K562 (cell line): ENCODE data around the gene DPEP2. TPM values are rescaled to one million over a fixed set of nuclear protein-coding genes. Genes with fewer than 3 reads are reported as not detected.

Experiments
- MECOM ChIP-seq: fragments of 250-450 bp; sonication (Bioruptor Pico); IDR thresholded peaks from 2 replicates; pipeline ENCODE4 v1.8.0; 2022; ENCODE audit warnings: inconsistent platforms
- NFE2L1 ChIP-seq: fragments of 450-650 bp; IDR thresholded peaks from 2 replicates; pipeline ENCODE4 v1.6.1; 2016; ENCODE audit warnings: missing genetic modification characterization, low read depth, mild to moderate bottlenecking, missing compliant biosample characterization, moderate library complexity, borderline replicate concordance
- PTTG1 ChIP-seq: fragments of 450-650 bp; IDR thresholded peaks from 2 replicates; pipeline ENCODE4 v1.6.1; 2016; ENCODE audit warnings: low read depth, mild to moderate bottlenecking, missing genetic modification characterization, missing compliant biosample characterization
- RAD51 ChIP-seq: fragments of 450-650 bp; IDR thresholded peaks from 2 replicates; pipeline ENCODE4 v1.7.1; 2016; ENCODE audit warnings: low read depth, mild to moderate bottlenecking, borderline replicate concordance
- RBM34 ChIP-seq: fragments of 200-400 bp; formaldehyde crosslinking; IDR thresholded peaks from 2 replicates; pipeline ENCODE4 v1.6.1; 2018; ENCODE audit warnings: low read length, borderline replicate concordance; ENCODE audit not compliant: insufficient read depth
- RCOR1 ChIP-seq, 2 experiments: IDR thresholded peaks; 2 replicates each; pipeline ENCODE4 v1.6.1; 2012; ENCODE audit warnings: low read depth in 2 of 2, low read length in 2 of 2, borderline replicate concordance in 1 of 2, improper control_type of control experiment in 1 of 2
- TCFL5 ChIP-seq: fragments of 250-450 bp; sonication (Bioruptor Pico); conservative IDR thresholded peaks from 2 replicates; pipeline ENCODE4 v1.6.1; 2021; ENCODE audit warnings: mild to moderate bottlenecking, moderate library complexity, matching md5 sums
- WHSC1 ChIP-seq: IDR thresholded peaks from one replicate; pipeline ENCODE4 v1.6.1; 2012; ENCODE audit warnings: low read length, control low read depth, inconsistent platforms
- ZNF699 ChIP-seq: fragments of 250-450 bp; sonication (Bioruptor Pico); IDR thresholded peaks from 2 replicates; pipeline ENCODE4 v1.8.0; 2021; ENCODE audit warnings: mild to moderate bottlenecking, moderate library complexity; ENCODE audit not compliant: insufficient replicate concordance
- ZZZ3 ChIP-seq: fragments of 450-650 bp; IDR thresholded peaks from 2 replicates; pipeline ENCODE4 v1.6.1; 2016; ENCODE audit warnings: antibody characterized with exemption, mild to moderate bottlenecking, moderate library complexity
- polyA plus RNA-seq, 8 experiments: library from polyadenylated mRNA; depleted of rRNA in 4 of 8; stranded (reverse) in 5 of 8; unstranded in 3 of 8; fragments of >200 nt; fragmentation: Nextera tagmentation in 2 of 8; fragmentation: Illumina TruSeq in 1 of 8; extraction: Ambion mirVana in 2 of 8; extraction: Trizol in 1 of 8; gene quantifications; 2 replicates each; pipeline versions ENCODE4 v1.2.1 to v1.2.3, GENCODE V29; 2011 to 2014; ENCODE audit warnings: inconsistent platforms in 1 of 8, missing spikeins in 1 of 8
- total RNA-seq, 7 experiments: library from RNA; depleted of rRNA in 6 of 7; stranded (reverse); fragments of >200 nt in 6 of 7; fragmentation: Illumina TruSeq in 2 of 7; extraction: Trizol in 2 of 7; gene quantifications; 2 replicates each; pipeline versions ENCODE4 v1.2.1 to v1.2.3, GENCODE V29; 2011 to 2021; ENCODE audit warnings: low replicate concordance in 1 of 7
- TF ChIP-seq, protein P1 (sequence below): fragments of 250-450 bp; sonication (Bioruptor Pico); IDR thresholded peaks from 2 replicates; pipeline ENCODE4 v1.5.0; 2021
- TF ChIP-seq, protein P2 (sequence below): fragments of 450-650 bp; formaldehyde crosslinking; IDR thresholded peaks from 2 replicates; pipeline ENCODE4 v1.4.0; 2022; ENCODE audit warnings: missing genetic modification characterization
- TF ChIP-seq, protein P3 (sequence below), 2 experiments: fragments of 450-650 bp; formaldehyde crosslinking in 1 of 2; IDR thresholded peaks; 2 replicates each; pipeline versions ENCODE4 v1.4.0 to v1.6.1; 2014 to 2020; ENCODE audit warnings: mild to moderate bottlenecking in 2 of 2, borderline replicate concordance in 1 of 2, low read depth in 1 of 2
- TF ChIP-seq, protein P4 (sequence below): sonication (generic); formaldehyde crosslinking; IDR thresholded peaks from 2 replicates; pipeline ENCODE4 v1.4.0; 2020; ENCODE audit warnings: mild to moderate bottlenecking, missing genetic modification reagents

The DPEP2 gene
- total and polyA plus RNA-seq, 9 of the 15 experiments (the other 6 are each of a cell fraction or from before 2014, with no cell fraction given): 0.14 to 1.2 (median 0.38) TPM

- peak in 1 of 2 experiments; percentile 33; a peak in 1 of 4 replicates for TF ChIP-seq RCOR1 (IDR thresholded peaks at IDR 0.05; ENCODE audit: borderline replicate concordance in 1 of 2, low read depth in 2 of 2, low read length in 2 of 2)
- no peak for TF ChIP-seq WHSC1
- TF ChIP-seq, protein P1, sequence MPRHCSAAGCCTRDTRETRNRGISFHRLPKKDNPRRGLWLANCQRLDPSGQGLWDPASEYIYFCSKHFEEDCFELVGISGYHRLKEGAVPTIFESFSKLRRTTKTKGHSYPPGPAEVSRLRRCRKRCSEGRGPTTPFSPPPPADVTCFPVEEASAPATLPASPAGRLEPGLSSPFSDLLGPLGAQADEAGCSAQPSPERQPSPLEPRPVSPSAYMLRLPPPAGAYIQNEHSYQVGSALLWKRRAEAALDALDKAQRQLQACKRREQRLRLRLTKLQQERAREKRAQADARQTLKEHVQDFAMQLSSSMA: no peak
- TF ChIP-seq MECOM (CRISPR knock-in tag): no peak
- TF ChIP-seq PTTG1 (tag): no peak
- TF ChIP-seq, protein P2, sequence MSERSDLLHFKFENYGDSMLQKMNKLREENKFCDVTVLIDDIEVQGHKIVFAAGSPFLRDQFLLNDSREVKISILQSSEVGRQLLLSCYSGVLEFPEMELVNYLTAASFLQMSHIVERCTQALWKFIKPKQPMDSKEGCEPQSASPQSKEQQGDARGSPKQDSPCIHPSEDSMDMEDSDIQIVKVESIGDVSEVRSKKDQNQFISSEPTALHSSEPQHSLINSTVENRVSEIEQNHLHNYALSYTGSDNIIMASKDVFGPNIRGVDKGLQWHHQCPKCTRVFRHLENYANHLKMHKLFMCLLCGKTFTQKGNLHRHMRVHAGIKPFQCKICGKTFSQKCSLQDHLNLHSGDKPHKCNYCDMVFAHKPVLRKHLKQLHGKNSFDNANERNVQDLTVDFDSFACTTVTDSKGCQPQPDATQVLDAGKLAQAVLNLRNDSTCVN (CRISPR knock-in tag): no peak
- no peak for TF ChIP-seq ZNF699
- TF ChIP-seq RAD51: no peak
- no peak for TF ChIP-seq NFE2L1 (tag)
- TF ChIP-seq TCFL5 (CRISPR knock-in tag): no peak
- TF ChIP-seq, protein P3, sequence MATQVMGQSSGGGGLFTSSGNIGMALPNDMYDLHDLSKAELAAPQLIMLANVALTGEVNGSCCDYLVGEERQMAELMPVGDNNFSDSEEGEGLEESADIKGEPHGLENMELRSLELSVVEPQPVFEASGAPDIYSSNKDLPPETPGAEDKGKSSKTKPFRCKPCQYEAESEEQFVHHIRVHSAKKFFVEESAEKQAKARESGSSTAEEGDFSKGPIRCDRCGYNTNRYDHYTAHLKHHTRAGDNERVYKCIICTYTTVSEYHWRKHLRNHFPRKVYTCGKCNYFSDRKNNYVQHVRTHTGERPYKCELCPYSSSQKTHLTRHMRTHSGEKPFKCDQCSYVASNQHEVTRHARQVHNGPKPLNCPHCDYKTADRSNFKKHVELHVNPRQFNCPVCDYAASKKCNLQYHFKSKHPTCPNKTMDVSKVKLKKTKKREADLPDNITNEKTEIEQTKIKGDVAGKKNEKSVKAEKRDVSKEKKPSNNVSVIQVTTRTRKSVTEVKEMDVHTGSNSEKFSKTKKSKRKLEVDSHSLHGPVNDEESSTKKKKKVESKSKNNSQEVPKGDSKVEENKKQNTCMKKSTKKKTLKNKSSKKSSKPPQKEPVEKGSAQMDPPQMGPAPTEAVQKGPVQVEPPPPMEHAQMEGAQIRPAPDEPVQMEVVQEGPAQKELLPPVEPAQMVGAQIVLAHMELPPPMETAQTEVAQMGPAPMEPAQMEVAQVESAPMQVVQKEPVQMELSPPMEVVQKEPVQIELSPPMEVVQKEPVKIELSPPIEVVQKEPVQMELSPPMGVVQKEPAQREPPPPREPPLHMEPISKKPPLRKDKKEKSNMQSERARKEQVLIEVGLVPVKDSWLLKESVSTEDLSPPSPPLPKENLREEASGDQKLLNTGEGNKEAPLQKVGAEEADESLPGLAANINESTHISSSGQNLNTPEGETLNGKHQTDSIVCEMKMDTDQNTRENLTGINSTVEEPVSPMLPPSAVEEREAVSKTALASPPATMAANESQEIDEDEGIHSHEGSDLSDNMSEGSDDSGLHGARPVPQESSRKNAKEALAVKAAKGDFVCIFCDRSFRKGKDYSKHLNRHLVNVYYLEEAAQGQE (IDR thresholded peaks at IDR 0.05; ENCODE audit: borderline replicate concordance): no peak
- TF ChIP-seq, protein P3 (CRISPR knock-in tag; IDR thresholded peaks at IDR 0.05; ENCODE audit: low read depth): no peak
- 0 out of 2 replicates have a peak, but pooled peaks have one; percentile 65 for TF ChIP-seq ZZZ3
- TF ChIP-seq, protein P4, sequence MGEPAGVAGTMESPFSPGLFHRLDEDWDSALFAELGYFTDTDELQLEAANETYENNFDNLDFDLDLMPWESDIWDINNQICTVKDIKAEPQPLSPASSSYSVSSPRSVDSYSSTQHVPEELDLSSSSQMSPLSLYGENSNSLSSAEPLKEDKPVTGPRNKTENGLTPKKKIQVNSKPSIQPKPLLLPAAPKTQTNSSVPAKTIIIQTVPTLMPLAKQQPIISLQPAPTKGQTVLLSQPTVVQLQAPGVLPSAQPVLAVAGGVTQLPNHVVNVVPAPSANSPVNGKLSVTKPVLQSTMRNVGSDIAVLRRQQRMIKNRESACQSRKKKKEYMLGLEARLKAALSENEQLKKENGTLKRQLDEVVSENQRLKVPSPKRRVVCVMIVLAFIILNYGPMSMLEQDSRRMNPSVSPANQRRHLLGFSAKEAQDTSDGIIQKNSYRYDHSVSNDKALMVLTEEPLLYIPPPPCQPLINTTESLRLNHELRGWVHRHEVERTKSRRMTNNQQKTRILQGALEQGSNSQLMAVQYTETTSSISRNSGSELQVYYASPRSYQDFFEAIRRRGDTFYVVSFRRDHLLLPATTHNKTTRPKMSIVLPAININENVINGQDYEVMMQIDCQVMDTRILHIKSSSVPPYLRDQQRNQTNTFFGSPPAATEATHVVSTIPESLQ (CRISPR knock-in tag): 0 out of 2 replicates have a peak, but pooled peaks have one; percentile 25
- no peak for TF ChIP-seq RBM34
Observed at GRCh38 chr16:68022728-68023537, 23.6 kb upstream of the DPEP2 start, which contains the start of the genes DDX28 and DUS2 (continued).
